ENCODE measurements around the gene OXCT2. TPM values are rescaled to one million over a fixed set of nuclear protein-coding genes. Genes with fewer than 3 reads are reported as not detected.
A peak's percentile ranks its signal among the peaks of the same experiment; 100 is the strongest.

The OXCT2 gene
- polyA plus RNA-seq, 4 donors, result 1.0 to 3.5 (median 3.0) TPM

DNA sequence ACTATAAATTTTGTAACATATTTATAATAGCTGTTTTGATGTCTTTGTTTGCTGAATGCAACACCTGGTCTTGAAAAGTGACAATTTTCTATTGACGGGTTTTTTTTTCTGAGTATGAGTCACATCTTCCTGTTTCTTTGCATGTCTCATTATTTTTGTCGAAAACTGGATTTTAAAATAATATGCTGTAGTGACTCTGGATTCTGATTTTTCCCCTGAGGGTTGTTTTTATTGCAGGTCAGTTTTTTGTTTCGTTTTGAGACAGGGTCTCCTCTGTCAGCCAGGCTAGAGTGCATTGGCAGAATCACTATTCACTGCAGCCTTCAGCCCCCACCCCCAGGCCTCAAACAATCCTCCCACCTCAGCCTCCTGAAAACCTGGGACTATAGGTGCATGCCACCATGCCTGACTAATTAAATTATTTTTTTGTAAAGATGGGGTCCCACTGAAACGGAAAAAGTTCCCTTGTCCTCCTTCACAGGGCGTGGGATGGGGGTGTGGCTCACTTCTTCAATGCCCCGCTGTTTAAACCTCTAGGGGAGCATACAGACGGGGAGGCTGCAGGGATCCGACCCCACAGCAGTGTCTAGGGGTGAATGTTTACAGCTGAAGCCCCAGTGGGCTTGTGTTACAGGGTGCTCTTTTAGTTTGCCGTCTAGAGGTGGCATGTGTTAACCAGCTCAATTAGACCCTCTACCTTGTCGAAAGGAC lies 43.8 kb downstream of the OXCT2 start:
- FAIRE-seq (peak; percentile 10), DNase-seq (no peak)
- Histone ChIP-seq H3K4me3 (ENCODE audit: low read depth in 1 of 3, low read length in 3 of 3) (no peak overlapping the region), H3K27me3 (ENCODE audit: control insufficient read depth in 3 of 3, insufficient read depth in 3 of 3, low read length in 3 of 3) (peaks cover 3 to 47% (median 6%) of the 10 kb centered on the region in 3 donors), H3K27ac (ENCODE audit: low read depth in 1 of 3, low read length in 2 of 3) (no peak overlapping the region), H3K36me3 (ENCODE audit: control insufficient read depth in 3 of 3, insufficient read depth in 2 of 3, low read depth in 1 of 3, low read length in 3 of 3) (no peaks in the 10 kb centered on the region), H3K9me3 (ENCODE audit: control insufficient read depth in 2 of 2, insufficient read depth in 1 of 2, low read depth in 1 of 2, low read length in 1 of 2) (no peaks in the 10 kb centered on the region), H3K4me1 (ENCODE audit: control insufficient read depth in 3 of 3, insufficient read depth in 2 of 3, low read depth in 1 of 3, low read length in 2 of 3) (no peaks in the 10 kb centered on the region)
- WGBS, 3 donors, result 37 to 43% (median 42%) methylated on average over 10 of the region's 10 CpGs

DNA sequence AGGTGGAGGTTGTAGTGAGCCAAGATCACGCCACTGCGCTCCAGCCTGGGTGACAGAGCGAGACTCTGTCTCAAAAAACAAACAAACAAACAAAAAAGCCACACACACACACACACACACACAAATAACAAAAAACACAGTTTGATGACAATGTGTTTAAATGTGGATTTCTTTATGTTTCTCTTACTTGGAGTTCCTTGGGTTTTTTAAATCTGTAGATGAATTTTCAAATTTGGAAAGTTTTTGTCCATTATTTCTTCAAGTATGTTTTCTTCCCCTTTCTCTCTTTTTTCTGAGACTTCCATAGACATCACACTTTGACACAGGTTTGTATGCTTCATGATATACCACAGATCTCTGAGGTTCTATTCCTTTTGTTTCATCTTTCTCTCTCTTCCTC lies 44.5 kb downstream of the OXCT2 start:
- H3K27me3 ChIP-seq (ENCODE audit: control insufficient read depth in 3 of 3, insufficient read depth in 3 of 3, low read length in 3 of 3), result peaks cover 3 to 48% (median 6%) of the 10 kb centered on the region in 3 donors
- 67 to 83% (median 72%) methylated on average over 3 of the region's 3 CpGs for WGBS, 3 donors
- H3K27ac ChIP-seq (ENCODE audit: low read depth in 1 of 3, low read length in 2 of 3), result no peak overlapping the region
- no peaks in the 10 kb centered on the region for H3K9me3 ChIP-seq (ENCODE audit: control insufficient read depth in 2 of 2, insufficient read depth in 1 of 2, low read depth in 1 of 2, low read length in 1 of 2)
- no peak for FAIRE-seq
- no peaks in the 10 kb centered on the region for H3K36me3 ChIP-seq (ENCODE audit: control insufficient read depth in 3 of 3, insufficient read depth in 2 of 3, low read depth in 1 of 3, low read length in 3 of 3)
- DNase-seq, result no peak
- no peak overlapping the region for H3K4me3 ChIP-seq (ENCODE audit: low read depth in 1 of 3, low read length in 3 of 3)
- H3K4me1 ChIP-seq (ENCODE audit: control insufficient read depth in 3 of 3, insufficient read depth in 2 of 3, low read depth in 1 of 3, low read length in 2 of 3), result no peaks in the 10 kb centered on the region

DNA sequence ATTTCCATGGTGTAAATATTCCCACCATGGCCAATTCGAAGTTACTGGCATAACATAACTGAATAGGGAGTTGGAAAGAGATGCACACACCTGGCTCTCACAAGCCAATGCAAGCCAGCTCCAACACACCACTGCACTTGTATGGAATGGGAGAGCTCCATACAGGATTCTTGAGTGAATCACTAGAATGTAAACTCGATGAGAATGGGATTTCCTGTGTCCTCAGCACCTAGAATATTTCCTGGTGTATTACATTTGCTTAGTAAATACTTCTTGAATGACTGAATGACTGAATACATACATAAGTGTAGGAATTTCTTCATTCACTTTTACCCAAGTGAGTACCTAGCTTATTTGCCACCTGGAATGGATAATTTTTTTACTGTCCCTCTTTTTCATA lies 48.7 kb downstream of the OXCT2 start:
- Histone ChIP-seq H3K4me3 (ENCODE audit: low read depth in 1 of 3, low read length in 3 of 3) (no peak overlapping the region), H3K27me3 (ENCODE audit: control insufficient read depth in 3 of 3, insufficient read depth in 3 of 3, low read length in 3 of 3) (peaks cover 0 to 37% (median 0%) of the 10 kb centered on the region in 3 donors), H3K9me3 (ENCODE audit: control insufficient read depth in 2 of 2, insufficient read depth in 1 of 2, low read depth in 1 of 2, low read length in 1 of 2) (no peaks in the 10 kb centered on the region), H3K27ac (ENCODE audit: low read depth in 1 of 3, low read length in 2 of 3) (no peak overlapping the region), H3K36me3 (ENCODE audit: control insufficient read depth in 3 of 3, insufficient read depth in 2 of 3, low read depth in 1 of 3, low read length in 3 of 3) (no peaks in the 10 kb centered on the region), H3K4me1 (ENCODE audit: control insufficient read depth in 3 of 3, insufficient read depth in 2 of 3, low read depth in 1 of 3, low read length in 2 of 3) (no peaks in the 10 kb centered on the region)
- FAIRE-seq (no peak), DNase-seq (no peak)
- WGBS, 3 donors, result 16 to 21% (median 20%) methylated on average over 2 of the region's 2 CpGs

DNA sequence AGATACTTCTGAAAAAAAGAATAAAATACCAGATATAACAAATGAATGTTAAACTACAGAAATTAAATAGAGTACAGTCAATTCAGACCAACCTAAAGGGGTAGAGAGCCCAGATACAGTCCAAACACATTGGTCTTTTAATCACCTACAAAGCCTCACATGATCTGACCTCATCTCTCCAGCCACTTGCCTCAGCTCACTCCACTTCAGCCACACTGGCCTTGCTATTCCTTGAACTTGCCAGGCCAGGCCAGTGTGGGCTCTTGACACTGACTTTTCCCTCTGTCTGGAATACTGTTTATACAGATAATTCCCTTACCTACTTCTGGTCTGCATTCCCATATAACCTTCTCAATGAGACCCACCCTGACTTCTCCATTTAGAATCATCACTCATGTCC lies 49.5 kb downstream of the OXCT2 start:
- no peak for DNase-seq
- Histone ChIP-seq H3K4me1 (ENCODE audit: control insufficient read depth in 3 of 3, insufficient read depth in 2 of 3, low read depth in 1 of 3, low read length in 2 of 3) (no peaks in the 10 kb centered on the region), H3K4me3 (ENCODE audit: low read depth in 1 of 3, low read length in 3 of 3) (no peak overlapping the region), H3K36me3 (ENCODE audit: control insufficient read depth in 3 of 3, insufficient read depth in 2 of 3, low read depth in 1 of 3, low read length in 3 of 3) (no peaks in the 10 kb centered on the region), H3K9me3 (ENCODE audit: control insufficient read depth in 2 of 2, insufficient read depth in 1 of 2, low read depth in 1 of 2, low read length in 1 of 2) (no peaks in the 10 kb centered on the region), H3K27ac (ENCODE audit: low read depth in 1 of 3, low read length in 2 of 3) (no peak overlapping the region), H3K27me3 (ENCODE audit: control insufficient read depth in 3 of 3, insufficient read depth in 3 of 3, low read length in 3 of 3) (peaks cover 0 to 42% (median 0%) of the 10 kb centered on the region in 3 donors)
- no peak for FAIRE-seq

DNA sequence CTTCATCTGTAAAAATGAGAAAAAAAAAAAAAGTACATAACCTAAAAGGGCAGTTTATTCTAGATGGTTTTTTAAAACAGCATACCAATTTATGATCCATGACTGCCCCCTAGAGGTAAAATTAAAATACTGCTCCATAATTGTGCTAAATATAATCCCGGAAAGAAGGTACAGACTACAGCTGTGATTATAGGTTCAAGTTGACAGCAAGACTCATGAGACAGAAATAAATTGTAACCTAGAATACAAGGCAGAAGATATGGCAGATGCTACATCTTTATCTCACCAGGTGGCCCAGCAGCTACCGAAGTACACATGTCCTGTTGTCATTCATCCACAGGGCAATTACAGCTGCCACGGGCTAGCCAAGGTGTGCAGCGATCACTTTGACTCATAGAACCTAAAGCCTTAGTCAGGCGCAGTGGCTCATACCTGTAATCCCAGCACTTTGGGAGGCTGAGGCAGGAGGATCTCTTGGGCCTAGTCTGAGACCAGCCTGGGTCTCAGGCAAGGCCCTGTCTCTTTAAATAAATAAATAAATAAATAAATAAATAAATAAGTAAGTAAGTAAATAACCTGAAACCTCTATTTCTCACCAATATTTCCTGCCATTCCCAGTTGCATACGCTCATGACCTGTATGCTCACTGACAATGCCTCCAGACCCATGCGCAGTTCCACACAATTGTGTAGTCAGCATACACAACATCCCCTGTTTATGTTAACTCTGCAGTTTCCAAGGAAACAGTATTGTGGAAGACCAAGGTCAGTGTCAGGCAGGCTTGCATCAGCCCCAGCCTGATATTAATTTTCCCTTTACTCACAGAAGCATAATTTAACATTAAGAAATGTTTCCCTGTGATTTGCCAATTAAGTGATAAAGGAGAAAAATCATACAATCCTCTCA lies 50.8 kb downstream of the OXCT2 start:
- no peaks in the 10 kb centered on the region for H3K36me3 ChIP-seq (ENCODE audit: control insufficient read depth in 3 of 3, insufficient read depth in 2 of 3, low read depth in 1 of 3, low read length in 3 of 3)
- WGBS, 3 donors, result 38 to 47% (median 38%) methylated on average over 7 of the region's 7 CpGs
- H3K4me3 ChIP-seq (ENCODE audit: low read depth in 1 of 3, low read length in 3 of 3), result no peak overlapping the region
- peak; percentile 96 for FAIRE-seq
- H3K9me3 ChIP-seq (ENCODE audit: control insufficient read depth in 2 of 2, insufficient read depth in 1 of 2, low read depth in 1 of 2, low read length in 1 of 2), result no peaks in the 10 kb centered on the region
- peak; percentile 79 to 80 for DNase-seq
- H3K27me3 ChIP-seq (ENCODE audit: control insufficient read depth in 3 of 3, insufficient read depth in 3 of 3, low read length in 3 of 3), result peaks cover 0 to 35% (median 0%) of the 10 kb centered on the region in 3 donors
- H3K27ac ChIP-seq (ENCODE audit: low read depth in 1 of 3, low read length in 2 of 3), result no peak overlapping the region
- H3K4me1 ChIP-seq (ENCODE audit: control insufficient read depth in 3 of 3, insufficient read depth in 2 of 3, low read depth in 1 of 3, low read length in 2 of 3), result no peaks in the 10 kb centered on the region

Other genes starting within 250 kb of the OXCT2 start
- 100 to 1,000 TPM in 2 of 4 donors, 10 to 100 TPM in 2; 67.5 to 129 (median 104) TPM for gene PABPC4, start 194.6 kb downstream of the OXCT2 start, polyA plus RNA-seq
- 1 to 10 TPM in 3 of 4 donors, not detected in 1; 1.1 to 4.7 (median 3.4) TPM for gene HEYL, start 131.7 kb downstream of the OXCT2 start, polyA plus RNA-seq
- gene NT5C1A, start 99.2 kb downstream of the OXCT2 start, polyA plus RNA-seq, result under 1 TPM in 2 of 4 donors, not detected in 2; 0.12 to 0.16 TPM
- gene HPCAL4, start 79.9 kb downstream of the OXCT2 start, polyA plus RNA-seq, result under 1 TPM; 0.10 to 0.27 (median 0.22) TPM
- gene PPIE, start 32.5 kb downstream of the OXCT2 start, polyA plus RNA-seq, result 10 to 100 TPM; 39.7 to 72.5 (median 55.6) TPM
- 10 to 100 TPM in 1 of 4 donors, 1 to 10 TPM in 3; 1.0 to 13.8 (median 7.6) TPM for gene BMP8B, start 17.5 kb upstream of the OXCT2 start, polyA plus RNA-seq
- gene TRIT1, start 112.2 kb upstream of the OXCT2 start, polyA plus RNA-seq, result 10 to 100 TPM in 2 of 4 donors, 1 to 10 TPM in 2; 4.3 to 23.6 (median 9.3) TPM
- gene MYCL, start 130.6 kb upstream of the OXCT2 start, polyA plus RNA-seq, result 1 to 10 TPM; 3.5 to 9.0 (median 6.1) TPM
- gene MFSD2A, start 183.8 kb upstream of the OXCT2 start, polyA plus RNA-seq, result 10 to 100 TPM; 14.3 to 57.5 (median 31.7) TPM

Measured in small intestine (tissue), 7 donors.